ENCODE data around the gene NCOA4.
A peak's percentile ranks its signal among the peaks of the same experiment; 100 is the strongest.

The NCOA4 gene

DNA sequence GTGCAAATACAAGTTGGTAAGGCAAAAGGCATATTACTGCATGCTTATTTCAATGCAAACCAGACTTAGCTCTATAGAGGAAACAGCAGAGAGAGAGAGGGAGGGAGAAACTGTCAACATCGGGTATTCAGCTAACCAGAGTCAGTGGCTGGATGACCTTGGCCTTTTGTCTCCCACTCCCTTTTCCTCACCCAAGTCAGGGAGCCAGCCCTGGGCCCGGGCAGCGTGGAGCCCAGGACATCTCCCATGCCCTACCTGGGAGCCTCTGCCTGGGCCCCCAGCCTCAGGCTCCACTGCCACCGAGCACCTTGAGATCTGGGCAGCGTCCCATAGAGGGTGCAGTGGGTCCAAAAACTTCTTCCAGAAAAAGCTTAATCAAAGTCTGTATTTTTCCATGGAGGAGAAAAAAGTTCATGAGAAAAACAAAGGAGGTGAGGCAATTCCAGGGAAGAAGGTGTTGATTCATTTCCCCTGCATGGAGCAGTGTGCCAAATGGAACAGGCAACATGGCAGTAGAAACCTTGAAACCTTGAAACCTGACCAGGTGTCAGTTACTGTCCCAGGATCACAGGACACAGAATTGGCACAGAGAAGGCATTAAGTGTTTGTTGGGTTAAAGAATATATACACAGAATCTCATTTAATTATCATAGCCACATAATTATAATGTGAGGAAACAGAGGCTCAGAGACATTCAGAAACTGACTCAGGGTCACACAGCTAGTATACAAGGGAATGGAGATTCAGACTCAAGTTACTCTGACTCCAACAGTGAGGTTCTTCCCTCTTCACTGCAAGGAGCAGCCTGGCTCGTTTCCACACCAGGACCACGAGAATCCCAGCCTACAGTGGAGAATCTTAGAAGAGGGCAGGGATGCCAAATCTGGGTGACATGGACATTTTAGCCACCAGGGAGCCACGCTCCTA, 5.8 kb upstream of the NCOA4 start:
- Mint-ChIP-seq H3K27ac (no peak overlapping the region), H3K36me3 (ENCODE audit: low read depth) (no peaks in the 10 kb centered on the region), H3K9me3 (no peaks in the 10 kb centered on the region), H3K4me1 (ENCODE audit: low read depth) (peaks cover 7% of the 10 kb centered on the region), H3K27me3 (ENCODE audit: low read depth) (peaks cover 10% of the 10 kb centered on the region), H3K4me3 (no peak overlapping the region)

DNA sequence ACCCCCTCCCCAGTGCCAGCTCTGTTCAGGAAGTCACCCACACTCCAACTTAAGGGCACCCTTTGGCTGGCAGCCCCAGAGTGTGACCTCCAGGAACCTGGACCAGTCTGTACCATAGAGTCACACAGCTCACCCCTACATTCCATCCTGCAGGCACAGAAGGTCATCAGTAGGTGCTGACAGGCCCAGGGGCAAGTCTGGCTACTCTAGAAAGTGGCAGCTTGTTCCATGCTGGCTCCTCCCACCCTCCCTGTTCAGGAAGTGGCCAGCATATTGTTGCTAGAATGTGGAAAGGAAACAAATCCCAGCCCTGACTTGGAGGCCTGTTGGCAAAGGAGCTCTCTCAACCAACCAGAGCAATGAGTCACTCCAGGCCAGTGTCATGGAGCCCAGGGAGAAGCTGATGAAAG, 3.2 kb upstream of the NCOA4 start:
- peaks cover 1% of the 10 kb centered on the region for H3K36me3 Mint-ChIP-seq (ENCODE audit: low read depth)
- H3K27me3 Mint-ChIP-seq (ENCODE audit: low read depth): peaks cover 10% of the 10 kb centered on the region
- no peak overlapping the region for H3K27ac Mint-ChIP-seq
- peaks cover 22% of the 10 kb centered on the region for H3K4me1 Mint-ChIP-seq (ENCODE audit: low read depth)
- H3K9me3 Mint-ChIP-seq: no peaks in the 10 kb centered on the region
- H3K4me3 Mint-ChIP-seq: no peak overlapping the region

DNA sequence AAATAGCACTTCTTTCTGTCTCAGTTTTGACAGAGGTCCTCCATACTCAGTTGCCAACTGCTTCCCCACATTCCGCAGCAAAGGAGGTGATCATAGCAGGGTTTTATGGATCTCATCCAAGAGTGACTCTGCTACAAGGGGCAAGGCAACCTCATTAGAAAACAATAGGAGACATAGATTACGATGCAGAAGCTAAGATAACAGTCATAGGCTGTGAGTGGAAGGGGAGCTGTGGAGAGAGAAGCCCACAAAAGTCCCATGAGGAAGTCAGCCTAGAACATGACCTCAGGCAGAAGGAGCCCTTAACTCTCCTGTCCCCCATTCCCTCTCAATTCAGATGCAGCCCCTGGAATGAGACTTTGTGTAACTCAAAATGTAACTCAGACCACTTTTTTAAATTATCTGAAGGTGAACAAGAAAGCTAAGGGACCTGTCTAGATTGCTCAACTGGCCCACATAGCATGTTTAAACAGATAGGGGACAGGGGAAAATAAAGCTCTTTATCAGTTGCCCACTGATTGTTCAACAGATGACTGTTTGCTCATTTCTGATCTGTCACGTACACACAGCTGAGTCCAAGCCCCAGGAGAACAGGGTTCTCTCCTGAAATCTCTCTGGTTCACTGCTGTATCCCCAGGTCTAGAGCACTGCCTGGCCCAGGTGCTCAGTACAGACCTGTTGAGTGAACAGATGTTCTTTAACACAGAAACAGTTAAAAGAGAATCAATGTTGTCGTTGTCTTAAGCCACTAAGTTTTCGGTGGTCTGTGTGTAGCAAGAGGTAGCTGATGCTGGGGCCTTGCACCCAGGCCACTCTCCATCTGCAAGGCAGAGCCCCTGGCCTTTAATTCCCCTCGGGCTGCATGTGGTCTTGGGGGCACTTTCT, 1.5 kb upstream of the NCOA4 start:
- Mint-ChIP-seq H3K27ac (peak overlapping the region; percentile 23), H3K4me1 (ENCODE audit: low read depth) (peaks cover 34% of the 10 kb centered on the region), H3K36me3 (ENCODE audit: low read depth) (peaks cover 6% of the 10 kb centered on the region), H3K9me3 (no peaks in the 10 kb centered on the region), H3K27me3 (ENCODE audit: low read depth) (peaks cover 10% of the 10 kb centered on the region), H3K4me3 (no peak overlapping the region)

DNA sequence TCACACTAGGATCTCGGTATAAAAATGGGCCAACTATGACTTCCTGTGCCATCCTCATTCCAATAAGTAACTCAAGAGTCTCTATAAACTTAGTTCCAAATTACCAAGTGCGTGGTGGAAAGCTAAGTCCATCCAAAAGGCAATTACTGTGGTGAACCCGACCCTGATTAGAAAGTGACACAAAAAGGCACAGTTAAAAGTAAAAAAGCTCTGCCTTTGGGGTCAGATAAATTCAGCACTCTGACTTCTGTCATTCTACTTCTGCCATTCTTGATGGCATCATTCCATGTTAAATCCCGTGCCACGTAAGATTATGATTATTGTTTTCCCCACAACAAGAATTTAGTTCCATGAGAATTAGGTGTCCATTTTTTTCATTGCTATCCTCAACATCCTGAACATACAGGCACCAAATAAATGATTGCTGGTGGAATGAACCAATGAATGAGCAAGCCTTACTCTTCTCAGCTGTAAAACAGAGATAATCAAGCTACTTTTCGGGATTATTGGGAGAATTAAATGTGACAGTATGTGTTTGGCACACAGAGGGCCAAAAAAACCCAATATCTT, 877 bp downstream of the NCOA4 start:
- Mint-ChIP-seq H3K9me3 (no peaks in the 10 kb centered on the region), H3K4me1 (ENCODE audit: low read depth) (peaks cover 47% of the 10 kb centered on the region), H3K27me3 (ENCODE audit: low read depth) (no peaks in the 10 kb centered on the region), H3K27ac (peak overlapping the region; percentile 96), H3K4me3 (peak overlapping the region; percentile 97), H3K36me3 (ENCODE audit: low read depth) (peaks cover 14% of the 10 kb centered on the region)

DNA sequence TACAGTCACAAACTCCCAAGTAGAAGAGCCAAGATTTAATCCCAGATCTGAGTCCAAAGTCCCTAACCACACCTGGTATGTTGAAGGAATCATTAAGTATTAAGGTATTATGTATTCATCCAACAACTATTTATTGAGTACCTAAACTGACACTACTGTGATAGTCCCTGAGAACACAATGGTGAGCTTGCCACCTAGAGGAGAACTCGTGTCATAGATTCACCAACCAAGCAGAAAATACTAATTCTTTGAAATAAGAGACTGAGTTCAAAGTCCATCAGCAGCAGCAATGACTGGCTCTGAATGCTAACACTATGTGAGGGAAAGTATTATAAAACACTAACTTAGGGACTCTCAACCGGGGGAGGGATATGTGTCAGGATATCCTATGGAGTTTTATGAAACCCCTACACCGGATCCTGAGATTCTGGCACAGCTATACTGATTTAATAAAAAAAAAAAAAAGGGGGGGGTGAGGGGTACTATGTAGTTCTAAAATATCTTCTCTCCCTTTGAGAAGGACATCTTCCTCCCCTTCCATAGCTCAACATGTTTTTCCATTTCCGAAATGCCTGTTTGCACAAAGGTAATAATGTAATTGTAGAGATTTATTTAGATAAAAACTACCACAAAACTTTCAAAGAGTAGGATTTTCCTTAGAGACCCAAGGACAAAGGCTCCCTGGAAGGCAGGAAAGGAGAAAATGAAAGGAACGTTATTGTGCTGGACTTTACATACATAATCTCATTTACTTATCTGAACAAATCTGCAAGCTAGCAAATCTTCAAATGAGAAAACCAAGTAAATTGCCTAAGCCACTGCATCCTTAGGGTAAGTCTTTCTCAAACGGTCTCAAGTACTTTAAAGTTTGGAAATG, 1.6 kb downstream of the NCOA4 start:
- H3K4me1 Mint-ChIP-seq (ENCODE audit: low read depth): peaks cover 53% of the 10 kb centered on the region

DNA sequence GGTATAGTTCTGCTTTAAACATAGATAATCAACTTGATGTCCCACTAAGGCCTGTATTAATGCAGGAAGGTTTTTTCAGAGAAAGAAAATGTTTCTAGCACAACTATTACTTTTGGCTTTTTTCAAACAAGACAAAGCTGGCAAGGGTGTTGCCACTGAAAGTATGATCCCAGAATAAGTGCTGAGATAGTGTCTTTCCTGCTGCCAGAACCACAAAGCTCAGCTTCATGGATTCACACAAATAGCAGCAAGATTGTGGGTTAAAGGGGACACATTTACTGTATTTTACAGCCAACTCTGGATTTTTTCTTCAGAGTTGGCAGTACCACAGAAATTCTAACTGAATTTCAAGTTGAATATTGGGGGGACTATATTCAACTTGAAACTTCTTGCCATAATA, 4.3 kb downstream of the NCOA4 start:
- Mint-ChIP-seq H3K36me3 (ENCODE audit: low read depth) (peaks cover 14% of the 10 kb centered on the region), H3K9me3 (no peaks in the 10 kb centered on the region), H3K4me1 (ENCODE audit: low read depth) (peaks cover 61% of the 10 kb centered on the region), H3K4me3 (no peak overlapping the region), H3K27me3 (ENCODE audit: low read depth) (no peaks in the 10 kb centered on the region), H3K27ac (no peak overlapping the region)

More for the DNA sequence above, 1.6 kb downstream of the NCOA4 start:
- H3K9me3 Mint-ChIP-seq: no peaks in the 10 kb centered on the region
- H3K4me3 Mint-ChIP-seq: peak overlapping the region; percentile 97
- H3K27me3 Mint-ChIP-seq (ENCODE audit: low read depth): no peaks in the 10 kb centered on the region
- H3K36me3 Mint-ChIP-seq (ENCODE audit: low read depth): peaks cover 14% of the 10 kb centered on the region
- peak overlapping the region; percentile 96 for H3K27ac Mint-ChIP-seq

DNA sequence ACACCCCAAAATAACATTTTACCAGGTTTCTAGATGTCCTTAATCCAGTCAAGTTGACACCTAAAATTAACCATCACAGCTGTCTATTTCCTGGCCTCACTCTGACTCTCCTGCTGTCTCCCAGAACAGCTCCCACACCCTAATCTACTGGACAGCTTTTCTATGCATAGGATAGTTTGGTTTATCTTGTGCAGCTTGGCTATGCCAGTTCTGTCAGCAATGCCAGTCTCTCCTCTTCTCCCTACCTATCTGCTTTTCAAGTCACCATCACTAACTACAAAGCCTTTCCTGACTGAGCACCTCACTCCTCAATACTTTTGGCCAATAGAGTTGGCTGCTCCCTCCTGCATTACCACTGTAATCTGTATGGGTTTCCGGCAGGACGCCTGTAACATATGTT, 5.0 kb downstream of the NCOA4 start:
- Mint-ChIP-seq H3K36me3 (ENCODE audit: low read depth) (peaks cover 14% of the 10 kb centered on the region), H3K27me3 (ENCODE audit: low read depth) (no peaks in the 10 kb centered on the region), H3K4me3 (no peak overlapping the region), H3K27ac (no peak overlapping the region), H3K9me3 (no peaks in the 10 kb centered on the region), H3K4me1 (ENCODE audit: low read depth) (peaks cover 61% of the 10 kb centered on the region)

DNA sequence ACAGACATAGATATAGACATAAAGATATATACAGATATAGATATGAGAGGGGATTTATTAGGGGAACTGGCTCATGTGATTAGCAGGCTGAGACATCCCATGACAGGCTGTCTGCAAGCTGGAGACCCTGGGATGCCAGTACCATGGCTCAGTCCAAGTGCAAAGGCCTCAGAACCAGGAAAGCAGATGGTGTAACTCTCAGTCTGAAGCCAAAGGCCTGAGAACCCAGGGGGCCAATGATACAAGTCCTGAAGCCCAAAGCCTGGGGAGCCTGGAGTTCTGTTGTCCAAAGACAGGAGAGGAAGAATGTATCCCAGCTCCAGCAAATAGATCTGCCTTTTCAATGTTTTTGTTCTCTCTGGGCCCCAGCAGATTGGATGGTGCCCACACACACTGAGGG, 5.5 kb downstream of the NCOA4 start:
- H3K9me3 Mint-ChIP-seq: no peaks in the 10 kb centered on the region
- peaks cover 61% of the 10 kb centered on the region for H3K4me1 Mint-ChIP-seq (ENCODE audit: low read depth)
- no peaks in the 10 kb centered on the region for H3K27me3 Mint-ChIP-seq (ENCODE audit: low read depth)
- no peak overlapping the region for H3K27ac Mint-ChIP-seq
- H3K36me3 Mint-ChIP-seq (ENCODE audit: low read depth): peaks cover 14% of the 10 kb centered on the region
- H3K4me3 Mint-ChIP-seq: no peak overlapping the region

DNA sequence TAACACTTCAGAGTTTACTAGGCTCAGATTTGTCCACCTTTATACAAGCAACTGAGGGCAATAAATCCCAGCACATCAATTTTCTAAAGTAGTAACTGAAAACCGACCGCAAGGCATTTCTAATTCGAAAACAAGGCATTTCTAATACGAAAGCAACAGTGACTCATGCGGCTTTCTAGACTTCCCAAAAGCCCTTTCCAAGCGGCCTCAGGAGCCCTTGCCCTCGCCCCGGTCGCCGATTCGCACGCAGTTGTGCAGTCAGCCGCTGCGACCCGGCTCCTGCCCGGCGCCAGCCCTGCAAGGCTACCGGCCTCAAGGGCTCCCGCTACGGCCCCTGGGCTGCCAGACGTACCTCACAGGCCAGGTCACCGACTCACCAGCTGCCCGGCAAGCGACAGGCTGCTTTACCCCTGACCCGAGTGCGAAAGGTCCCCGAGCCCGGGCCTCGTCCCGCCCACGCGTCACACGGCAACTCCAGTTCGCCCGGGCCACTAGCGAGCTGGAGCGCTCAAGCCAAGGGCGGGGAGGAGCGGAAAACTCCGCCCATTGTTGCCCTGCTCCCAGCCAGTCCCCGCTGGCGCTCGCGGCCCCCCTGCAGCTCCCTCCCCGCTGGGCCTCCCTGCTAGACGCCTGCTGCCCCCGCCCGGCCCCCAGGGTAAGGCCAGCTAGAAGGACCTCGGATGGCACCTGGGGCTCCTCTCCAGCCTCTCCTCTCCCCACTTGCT, 7.3 kb downstream of the NCOA4 start:
- Mint-ChIP-seq H3K27me3 (ENCODE audit: low read depth) (no peaks in the 10 kb centered on the region), H3K27ac (peak overlapping the region; percentile 62), H3K36me3 (ENCODE audit: low read depth) (peaks cover 11% of the 10 kb centered on the region), H3K9me3 (no peaks in the 10 kb centered on the region), H3K4me3 (peak overlapping the region; percentile 83), H3K4me1 (ENCODE audit: low read depth) (peaks cover 56% of the 10 kb centered on the region)

DNA sequence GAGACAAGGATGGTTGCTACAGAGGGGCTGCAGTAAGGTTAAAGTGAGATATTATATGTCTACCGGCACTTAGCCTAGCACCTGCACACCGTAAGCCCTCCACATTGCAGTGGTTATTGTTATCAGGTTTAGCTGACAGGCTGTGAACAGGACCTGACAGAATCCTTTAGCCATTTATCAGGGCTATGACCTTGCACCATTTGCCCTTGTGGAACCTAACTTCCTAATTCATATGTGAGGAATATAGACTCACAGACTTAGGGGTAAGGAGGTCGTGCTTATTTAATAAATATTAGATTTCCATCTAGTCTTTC, 10.1 kb downstream of the NCOA4 start:
- no peaks in the 10 kb centered on the region for H3K9me3 Mint-ChIP-seq
- no peak overlapping the region for H3K27ac Mint-ChIP-seq
- H3K27me3 Mint-ChIP-seq (ENCODE audit: low read depth): no peaks in the 10 kb centered on the region
- no peak overlapping the region for H3K4me3 Mint-ChIP-seq
- peaks cover 44% of the 10 kb centered on the region for H3K4me1 Mint-ChIP-seq (ENCODE audit: low read depth)
- H3K36me3 Mint-ChIP-seq (ENCODE audit: low read depth): peaks cover 6% of the 10 kb centered on the region

DNA sequence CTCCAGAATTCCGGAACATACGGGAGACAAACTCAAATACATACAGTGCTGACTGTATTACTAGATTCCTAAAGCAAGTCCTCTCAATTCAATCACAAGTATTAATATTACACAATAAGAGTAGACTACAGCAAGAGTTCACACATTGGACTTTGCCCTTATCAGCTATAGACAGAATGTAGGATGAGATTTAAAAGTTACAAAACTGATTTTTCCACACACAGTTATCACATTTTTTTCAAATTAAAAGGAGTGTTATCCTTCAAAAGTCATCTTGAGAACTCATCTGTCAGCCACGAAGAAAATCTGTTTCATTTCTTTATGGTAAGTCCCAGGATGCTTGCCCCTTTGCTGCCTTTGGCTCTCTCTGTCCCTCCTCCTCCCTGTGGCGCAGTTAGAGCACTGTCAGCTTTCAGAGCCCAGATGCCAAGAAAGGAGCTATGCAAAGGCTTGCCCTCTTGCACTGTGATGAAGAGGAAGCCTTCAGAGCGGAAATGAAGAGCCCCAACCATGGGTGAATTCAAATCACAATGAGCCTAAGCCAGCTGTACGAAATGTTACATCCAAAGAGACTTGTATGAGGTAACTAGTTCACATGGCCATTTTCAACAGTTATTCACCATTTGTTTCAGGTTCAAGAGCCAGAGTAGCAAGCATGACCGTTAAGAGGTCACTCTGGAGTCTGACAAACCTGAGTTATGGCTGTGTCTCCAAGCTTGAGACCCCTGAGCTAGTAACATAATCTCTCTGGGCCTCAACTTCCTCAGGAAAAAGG, 10.7 kb downstream of the NCOA4 start:
- Mint-ChIP-seq H3K27me3 (ENCODE audit: low read depth) (no peaks in the 10 kb centered on the region), H3K9me3 (no peaks in the 10 kb centered on the region), H3K36me3 (ENCODE audit: low read depth) (peaks cover 6% of the 10 kb centered on the region), H3K4me1 (ENCODE audit: low read depth) (peaks cover 45% of the 10 kb centered on the region), H3K27ac (peak overlapping the region; percentile 9), H3K4me3 (no peak overlapping the region)

DNA sequence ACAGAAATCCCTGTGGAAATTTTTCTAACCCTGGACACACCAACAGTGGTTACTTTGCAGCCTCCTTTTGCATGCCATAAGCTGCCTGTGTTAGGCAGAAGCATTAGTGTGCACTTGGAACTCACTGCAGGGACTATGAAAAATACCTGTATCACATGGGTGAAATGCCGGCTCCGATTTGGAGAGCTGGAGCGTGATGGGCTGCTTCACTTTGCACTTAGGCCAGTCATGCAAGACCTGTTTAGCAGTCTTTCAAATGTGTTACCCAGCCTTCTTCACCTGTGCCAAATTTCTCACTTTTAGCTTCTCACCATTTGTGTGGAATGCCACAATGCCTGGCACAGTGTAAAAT, 11.3 kb downstream of the NCOA4 start:
- H3K36me3 Mint-ChIP-seq (ENCODE audit: low read depth): peaks cover 11% of the 10 kb centered on the region
- peaks cover 40% of the 10 kb centered on the region for H3K4me1 Mint-ChIP-seq (ENCODE audit: low read depth)
- no peak overlapping the region for H3K4me3 Mint-ChIP-seq
- no peaks in the 10 kb centered on the region for H3K27me3 Mint-ChIP-seq (ENCODE audit: low read depth)
- H3K9me3 Mint-ChIP-seq: no peaks in the 10 kb centered on the region
- H3K27ac Mint-ChIP-seq: no peak overlapping the region

All from T-helper 1 cell treated with Interleukin-12 subunit alpha and Interleukin-12 subunit beta and Interleukin-4 antibody, amounts not matched to agents 30 μg/mL and 1 μg/mL, for 36 hours (primary cell).